AG09319 (cell line): ENCODE measurements around the gene CTDP1.
A peak's percentile ranks its signal among the peaks of the same experiment; 100 is the strongest.

ENCODE experiments used
- DNase-seq: peaks from one replicate; pipeline ENCODE4 v3.0.0-alpha.2; 2010; ENCODE audit warnings: low read depth; ENCODE audit errors: extremely low read depth
- TF ChIP-seq, protein P1 (sequence below): IDR thresholded peaks from 2 replicates; pipeline ENCODE4 v1.5.1; 2011; ENCODE audit warnings: low read depth, mild to moderate bottlenecking, inconsistent platforms, low read length, moderate library complexity

CTDP1 gene

GRCh38 chr18:79787527-79787864, 107.9 kb downstream of the CTDP1 start:
- TF ChIP-seq, protein P1, sequence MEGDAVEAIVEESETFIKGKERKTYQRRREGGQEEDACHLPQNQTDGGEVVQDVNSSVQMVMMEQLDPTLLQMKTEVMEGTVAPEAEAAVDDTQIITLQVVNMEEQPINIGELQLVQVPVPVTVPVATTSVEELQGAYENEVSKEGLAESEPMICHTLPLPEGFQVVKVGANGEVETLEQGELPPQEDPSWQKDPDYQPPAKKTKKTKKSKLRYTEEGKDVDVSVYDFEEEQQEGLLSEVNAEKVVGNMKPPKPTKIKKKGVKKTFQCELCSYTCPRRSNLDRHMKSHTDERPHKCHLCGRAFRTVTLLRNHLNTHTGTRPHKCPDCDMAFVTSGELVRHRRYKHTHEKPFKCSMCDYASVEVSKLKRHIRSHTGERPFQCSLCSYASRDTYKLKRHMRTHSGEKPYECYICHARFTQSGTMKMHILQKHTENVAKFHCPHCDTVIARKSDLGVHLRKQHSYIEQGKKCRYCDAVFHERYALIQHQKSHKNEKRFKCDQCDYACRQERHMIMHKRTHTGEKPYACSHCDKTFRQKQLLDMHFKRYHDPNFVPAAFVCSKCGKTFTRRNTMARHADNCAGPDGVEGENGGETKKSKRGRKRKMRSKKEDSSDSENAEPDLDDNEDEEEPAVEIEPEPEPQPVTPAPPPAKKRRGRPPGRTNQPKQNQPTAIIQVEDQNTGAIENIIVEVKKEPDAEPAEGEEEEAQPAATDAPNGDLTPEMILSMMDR, result no peak
- no peak for DNase-seq

DNA sequence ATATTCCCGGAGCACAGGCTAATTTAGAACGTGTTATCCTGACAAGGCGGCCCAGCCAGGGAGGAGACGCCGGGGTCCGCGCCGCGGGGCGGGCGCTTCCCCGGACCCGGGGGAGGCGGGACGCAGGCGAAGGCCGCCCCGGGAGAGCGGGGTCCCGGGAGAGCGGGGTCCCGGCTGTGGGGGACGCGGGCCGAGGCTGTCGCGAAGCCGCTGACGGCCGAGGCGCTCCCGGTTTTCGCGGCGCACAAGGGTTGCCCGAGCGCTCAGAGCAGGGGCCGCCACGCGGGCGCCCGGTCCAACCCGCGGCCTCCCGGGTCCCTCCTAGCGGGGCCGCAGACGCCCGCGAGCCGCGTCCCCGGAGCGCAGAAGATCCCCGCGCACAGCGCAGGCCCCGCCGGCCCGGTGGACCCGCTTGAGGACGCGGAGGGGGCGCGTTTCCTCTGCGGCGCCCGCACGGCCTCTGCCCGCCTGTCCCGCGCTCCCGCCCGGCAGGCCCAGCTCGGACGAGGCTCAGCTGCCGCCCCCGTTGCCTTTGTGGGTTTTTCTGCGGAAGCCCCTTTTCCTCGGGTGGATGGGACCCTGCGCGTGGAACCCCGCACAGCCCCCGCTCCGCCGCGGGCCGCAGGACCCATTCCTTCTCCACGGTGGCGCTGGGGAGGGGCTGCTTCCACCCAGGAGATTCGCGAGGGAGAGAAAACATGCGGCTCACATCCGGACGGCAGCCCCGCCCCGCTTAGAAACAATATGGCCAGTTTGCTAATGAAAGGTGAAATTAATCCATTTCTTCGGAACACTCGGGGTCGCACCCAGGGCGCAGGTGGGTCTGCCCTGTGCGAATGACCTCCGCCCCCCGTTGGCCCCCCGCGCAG, 108.5 kb downstream of the CTDP1 start:
- TF ChIP-seq, protein P1, result peak; percentile 5; the same call in 1 of the 2 replicates
- DNase-seq, result no peak

DNA sequence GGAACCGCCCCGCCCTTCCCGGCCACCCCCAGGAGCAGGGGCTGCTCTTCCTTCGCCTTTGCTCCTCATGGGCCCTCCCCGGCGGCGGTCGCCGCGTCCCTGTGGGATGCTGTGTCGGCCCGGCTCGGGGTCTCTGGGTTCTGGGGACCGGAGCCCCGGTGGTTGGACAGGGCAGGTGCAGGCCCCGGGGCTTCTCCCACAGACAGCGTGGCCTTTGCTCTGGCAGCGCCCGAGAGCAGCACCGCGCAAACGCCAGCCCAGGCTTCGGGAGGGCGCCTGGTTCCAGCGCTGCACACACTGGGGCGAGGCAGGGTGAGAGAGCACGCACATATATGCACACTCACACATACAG, 109.1 kb downstream of the CTDP1 start:
- DNase-seq, result no peak
- TF ChIP-seq, protein P1, result no peak

GRCh38 chr18:79789091-79789891, 109.7 kb downstream of the CTDP1 start:
- TF ChIP-seq, protein P1, result no peak
- no peak for DNase-seq

GRCh38 chr18:79789901-79790890, 110.6 kb downstream of the CTDP1 start:
- TF ChIP-seq, protein P1, result no peak
- no peak for DNase-seq

- DNase-seq, result peak; percentile 98
- TF ChIP-seq, protein P1, result no peak
Measured at GRCh38 chr18:79790996-79791972, 111.7 kb downstream of the CTDP1 start.
